ENCODE measurements around the gene MAN1C1. TPM values are rescaled to one million over a fixed set of nuclear protein-coding genes. Genes with fewer than 3 reads are reported as not detected.
A peak's percentile ranks its signal among the peaks of the same experiment; 100 is the strongest.

MAN1C1 gene
- total and polyA plus RNA-seq, 3 experiments from 2014 or later = 2.8 to 5.6 (median 3.6) TPM

DNA sequence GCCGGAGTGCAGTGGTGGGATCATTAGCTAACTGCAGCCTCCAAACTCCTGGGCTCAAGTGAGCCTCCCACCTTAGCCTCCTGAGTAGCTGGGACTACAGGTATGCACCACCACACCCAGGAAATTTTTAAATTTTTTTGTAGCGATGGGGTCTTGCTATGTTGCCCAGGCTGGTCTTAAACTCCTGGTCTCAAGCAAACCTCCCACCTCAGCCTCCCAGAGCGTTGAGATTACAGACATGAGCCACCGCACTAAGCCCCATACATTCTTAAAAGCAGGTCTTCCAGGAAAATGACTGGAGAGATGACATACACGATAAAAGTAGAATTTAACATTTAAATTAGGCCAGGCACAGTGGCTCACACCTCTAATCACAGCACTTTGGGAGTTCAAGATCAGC, 216.6 kb downstream of the MAN1C1 start:
- Mint-ChIP-seq H3K27ac (peak overlapping the region in 1 of 8 donors; percentile 24), H3K4me3 (no peak overlapping the region), H3K36me3 (peaks cover 8 to 72% (median 22%) of the 10 kb centered on the region in 3 donors), H3K27me3 (no peaks in the 10 kb centered on the region), H3K9me3 (no peaks in the 10 kb centered on the region), H3K4me1 (peaks cover 0 to 4% (median 3%) of the 10 kb centered on the region in 3 donors)
- Histone ChIP-seq H3K36me3 (ENCODE audit: insufficient read depth, low read length) (peaks cover 36% of the 10 kb centered on the region), H3K4me1 (ENCODE audit: insufficient read depth, low read length) (peaks cover 9% of the 10 kb centered on the region), H3K9me3 (ENCODE audit: low read length) (no peaks in the 10 kb centered on the region), H3K27me3 (ENCODE audit: insufficient read depth, low read length, poor library complexity, severe bottlenecking) (no peaks in the 10 kb centered on the region), H3K27ac (ENCODE audit: low read depth, low read length) (no peak overlapping the region), H3K4me3 (ENCODE audit: low read length) (no peak overlapping the region)
- ChIA-PET CTCF (no interaction called here), POLR2A (interaction anchor here (0.6 kb wide), 1 partner anchor 12 kb away, joined by 3 read pairs; no protein-coding TSS in a partner anchor)
- no peak for DNase-seq

Other genes with a start within 250 kb of the MAN1C1 start
- gene RHCE, start 196.0 kb upstream of the MAN1C1 start, total RNA-seq = under 1 TPM; 0.26 to 0.33 TPM
- 0.18 TPM for gene RHCE, start 196.0 kb upstream of the MAN1C1 start, polyA plus RNA-seq
- gene MACO1, start 185.9 kb upstream of the MAN1C1 start, total RNA-seq = 10 to 100 TPM; 14.7 to 15.6 TPM
- gene MACO1, start 185.9 kb upstream of the MAN1C1 start, polyA plus RNA-seq = 7.5 TPM
- 10 to 100 TPM; 21.1 to 22.0 TPM for gene LDLRAP1, start 73.2 kb upstream of the MAN1C1 start, total RNA-seq
- gene LDLRAP1, start 73.2 kb upstream of the MAN1C1 start, polyA plus RNA-seq = 302 TPM
- 10 to 100 TPM; 10.6 to 11.7 TPM for gene SELENON, start 183.4 kb downstream of the MAN1C1 start, total RNA-seq
- gene SELENON, start 183.4 kb downstream of the MAN1C1 start, polyA plus RNA-seq = 4.6 TPM
- 10 to 100 TPM; 30.2 to 33.5 TPM for gene MTFR1L, start 203.2 kb downstream of the MAN1C1 start, total RNA-seq
- 29.7 TPM for gene MTFR1L, start 203.2 kb downstream of the MAN1C1 start, polyA plus RNA-seq
- gene AUNIP, start 242.7 kb downstream of the MAN1C1 start, total RNA-seq = 1 to 10 TPM; 7.3 to 7.4 TPM
- gene AUNIP, start 242.7 kb downstream of the MAN1C1 start, polyA plus RNA-seq = not detected